SK-N-SH (cell line): ENCODE measurements around the gene LRRC8E. TPM values are rescaled to one million over a fixed set of nuclear protein-coding genes. Genes with fewer than 3 reads are reported as not detected.

ENCODE experiments used
- CTCF ChIA-PET: fragments of 300-600, 350-600 bp; formaldehyde crosslinking; extraction: SDS; loops from one replicate; lab custom pipeline; 2021; lab: Yijun Ruan, JAX
- POLR2A ChIA-PET: fragments of 350-600 bp; sonication (Branson Sonifier 250); formaldehyde crosslinking; extraction: SDS; loops from one replicate; lab custom pipeline; 2020; ENCODE audit warnings: antibody characterized with exemption, inconsistent platforms; lab: Yijun Ruan, JAX
- DNase-seq: peaks from one replicate; pipeline ENCODE4 v3.0.0; 2012
- H2AFZ ChIP-seq: fragments of 200-600 bp; sonication (generic); 2 replicates; pipeline ENCODE4 v1.8.1; 2016; ENCODE audit warnings: antibody characterized with exemption, mild to moderate bottlenecking, low read depth
- H3F3A ChIP-seq: fragments of 200-600 bp; sonication (generic); replicated peaks from 2 replicates; pipeline ENCODE3; 2016; ENCODE audit warnings: antibody characterized with exemption, mild to moderate bottlenecking; ENCODE audit not compliant: insufficient read depth
- H3K27ac ChIP-seq, 2 experiments: fragments of 200-500 bp in 1 of 2; fragments of 200-600 bp in 1 of 2; sonication (Bioruptor generic) in 1 of 2; sonication (generic), shearing (Covaris generic) in 1 of 2; 2 replicates each; pipeline versions ENCODE4 v1.5.1 to v1.6.1; 2014 to 2016; ENCODE audit warnings: low read depth in 2 of 2, inconsistent platforms in 1 of 2, low read length in 1 of 2, mild to moderate bottlenecking in 1 of 2, mixed read lengths in 1 of 2
- H3K27me3 ChIP-seq: fragments of 200-600 bp; sonication (generic), shearing (Covaris generic); 2 replicates; pipeline ENCODE4 v1.6.1; 2016; ENCODE audit warnings: mixed run types; ENCODE audit not compliant: insufficient read depth
- H3K36me3 ChIP-seq, 2 experiments: fragments of 200-500 bp in 1 of 2; fragments of 200-600 bp in 1 of 2; sonication (Bioruptor generic) in 1 of 2; sonication (generic) in 1 of 2; replicated peaks in 1 of 2; 2 replicates each; pipeline versions ENCODE3 to v1.5.1; 2014 to 2016; ENCODE audit warnings: low read length in 1 of 2, mild to moderate bottlenecking in 1 of 2; ENCODE audit not compliant: insufficient read depth in 2 of 2, control insufficient read depth in 1 of 2
- H3K4me1 ChIP-seq, 2 experiments: fragments of 200-500 bp in 1 of 2; fragments of 200-600 bp in 1 of 2; sonication (Bioruptor generic) in 1 of 2; sonication (generic), shearing (Covaris generic) in 1 of 2; 2 replicates each; pipeline versions ENCODE4 v1.5.1 to v1.6.1; 2014 to 2016; ENCODE audit warnings: low read depth in 1 of 2, low read length in 1 of 2, mixed run types in 1 of 2; ENCODE audit not compliant: insufficient read depth in 2 of 2, control insufficient read depth in 1 of 2
- H3K4me2 ChIP-seq: fragments of 200-600 bp; sonication (generic), shearing (Covaris generic); 2 replicates; pipeline ENCODE4 v1.6.1; 2017; ENCODE audit warnings: mixed run types
- H3K4me3 ChIP-seq, 2 experiments: fragments of 200-500 bp in 1 of 2; fragments of 200-600 bp in 1 of 2; sonication (Bioruptor generic) in 1 of 2; sonication (generic), shearing (Covaris generic) in 1 of 2; 2 replicates each; pipeline versions ENCODE4 v1.5.1 to v1.8.1; 2014 to 2016; ENCODE audit warnings: low read depth in 2 of 2, inconsistent platforms in 1 of 2, low read length in 1 of 2, mild to moderate bottlenecking in 1 of 2, mixed read lengths in 1 of 2, moderate library complexity in 1 of 2
- H3K79me2 ChIP-seq: fragments of 200-600 bp; sonication (generic); 2 replicates; pipeline ENCODE4 v1.8.1; 2017; ENCODE audit warnings: mild to moderate bottlenecking; ENCODE audit not compliant: insufficient read depth
- H3K9ac ChIP-seq: fragments of 200-600 bp; sonication (generic); 2 replicates; pipeline ENCODE4 v1.6.1; 2017; ENCODE audit warnings: mixed run types
- H3K9me2 ChIP-seq: fragments of 200-600 bp; sonication (generic); 2 replicates; pipeline ENCODE4 v1.6.1; 2017; ENCODE audit warnings: mixed run types
- H3K9me3 ChIP-seq: fragments of 200-600 bp; sonication (generic); 2 replicates; pipeline ENCODE4 v1.6.1; 2017; ENCODE audit warnings: mixed run types, mild to moderate bottlenecking, moderate library complexity
- H4K20me1 ChIP-seq: fragments of 200-600 bp; sonication (generic); 2 replicates; pipeline ENCODE4 v1.6.1; 2017; ENCODE audit warnings: mild to moderate bottlenecking, mixed run types; ENCODE audit not compliant: insufficient read depth
- CTCF ChIP-seq: fragments of 200-600 bp; sonication (generic); IDR thresholded peaks from 2 replicates; pipeline ENCODE4 v1.6.1; 2017; ENCODE audit warnings: antibody characterized with exemption, mild to moderate bottlenecking, moderate library complexity
- EZH2phosphoT487 ChIP-seq: fragments of 200-600 bp; sonication (generic); IDR thresholded peaks from 2 replicates; pipeline ENCODE4 v1.6.1; 2017; ENCODE audit warnings: low read depth, mixed run types, mild to moderate bottlenecking, antibody characterized with exemption, moderate library complexity, borderline replicate concordance
- MXI1 ChIP-seq: IDR thresholded peaks from 2 replicates; pipeline ENCODE4 v1.6.1; 2012; ENCODE audit warnings: mild to moderate bottlenecking, low read depth, low read length, improper control_type of control experiment
- NRF1 ChIP-seq: IDR thresholded peaks from 2 replicates; pipeline ENCODE4 v1.6.1; 2012; ENCODE audit warnings: low read depth, mild to moderate bottlenecking, low read length
- POLR2AphosphoS5 ChIP-seq: IDR thresholded peaks from 2 replicates; pipeline ENCODE4 v1.6.1; 2012; ENCODE audit warnings: low read depth, low read length
- REST ChIP-seq: IDR thresholded peaks from 2 replicates; pipeline ENCODE4 v1.6.1; 2012; ENCODE audit warnings: mild to moderate bottlenecking, low read depth, low read length, moderate library complexity
- RFX5 ChIP-seq: IDR thresholded peaks from 2 replicates; pipeline ENCODE4 v1.6.1; 2012; ENCODE audit warnings: mild to moderate bottlenecking, improper control_type of control experiment, low read length
- SMC3 ChIP-seq: IDR thresholded peaks from 2 replicates; pipeline ENCODE4 v1.6.1; 2012; ENCODE audit warnings: low read depth, low read length, improper control_type of control experiment
- TAF1 ChIP-seq: IDR thresholded peaks from 2 replicates; pipeline ENCODE4 v1.6.1; 2012; ENCODE audit warnings: low read depth, mild to moderate bottlenecking, low read length, moderate library complexity, borderline replicate concordance
- USF1 ChIP-seq: IDR thresholded peaks from 2 replicates; pipeline ENCODE4 v1.4.0; 2012; ENCODE audit warnings: low read depth, borderline replicate concordance
- USF2 ChIP-seq: fragments of 150-350 bp; IDR thresholded peaks from 2 replicates; pipeline ENCODE4 v1.6.1; 2017; ENCODE audit warnings: antibody characterized with exemption, low read length, low read depth, borderline replicate concordance
- YY1 ChIP-seq: IDR thresholded peaks from 2 replicates; pipeline ENCODE4 v1.4.0; 2012; ENCODE audit warnings: low read depth, mild to moderate bottlenecking
- WGBS: methylation state at CpG from one replicate; pipeline ENCODE4 v1.1.6; 2017; ENCODE audit warnings: low lambda C conversion rate; 5-methylcytosine and 5-hydroxymethylcytosine counted together
- polyA plus RNA-seq, 3 experiments: library from polyadenylated mRNA; depleted of rRNA; stranded (reverse); fragments of >200 nt; gene quantifications; 2 replicates each; pipeline ENCODE4 v1.2.3, GENCODE V29; 2012

Gene LRRC8E
- polyA plus RNA-seq, 1 of the 3 experiments (the other 2 are of a cell fraction) = 0.02 TPM

GRCh38 chr19:7922836-7923195, 34.5 kb downstream of the LRRC8E start:
- no peaks in the 10 kb centered on the region for H3K27me3 ChIP-seq
- H3K27ac ChIP-seq = no peak overlapping the region
- H3K9me3 ChIP-seq = no peaks in the 10 kb centered on the region
- H3K4me1 ChIP-seq = peaks cover 22 to 49% of the 10 kb centered on the region in 2 experiments; a peak in 3 of 4 replicates
- 93% methylated on average over 3 of the region's 8 CpGs for WGBS
- no peak overlapping the region for H2AFZ ChIP-seq
- H3K79me2 ChIP-seq = peaks cover 24% of the 10 kb centered on the region; the same call in 1 of the 2 replicates
- H3F3A ChIP-seq = peaks cover 8% of the 10 kb centered on the region
- CTCF ChIA-PET = interaction anchor here (0.7 to 1.9 kb wide), 5 partner anchors 18 to 70 kb away, joined by 3 to 5 read pairs (median 3); no protein-coding TSS in a partner anchor
- no peak overlapping the region for H3K4me2 ChIP-seq
- H3K9ac ChIP-seq = no peak overlapping the region
- no peaks in the 10 kb centered on the region for H3K9me2 ChIP-seq
- no peak for TF ChIP-seq REST
- no peak overlapping the region for H3K4me3 ChIP-seq
- no peak for DNase-seq
- H3K36me3 ChIP-seq = peaks cover 0 to 23% of the 10 kb centered on the region in 2 experiments
- POLR2A ChIA-PET = interaction anchor here (1.7 kb wide), 1 partner anchor 20 kb away, joined by 7 read pairs; the partner anchor contains the start of gene TIMM44
- peaks cover 33% of the 10 kb centered on the region for H4K20me1 ChIP-seq

- H3K9ac ChIP-seq = no peak overlapping the region
- H3K27ac ChIP-seq = no peak overlapping the region
- H4K20me1 ChIP-seq = peaks cover 33% of the 10 kb centered on the region
- no peak overlapping the region for H2AFZ ChIP-seq
- no peak for DNase-seq
- no peaks in the 10 kb centered on the region for H3K9me2 ChIP-seq
- CTCF ChIA-PET = interaction anchor here (0.7 to 1.9 kb wide), 11 partner anchors 16 to 235 kb away, joined by 3 to 5 read pairs (median 3); partner anchors contain the start of gene TIMM44
- H3F3A ChIP-seq = peaks cover 15% of the 10 kb centered on the region
- no peaks in the 10 kb centered on the region for H3K27me3 ChIP-seq
- peak overlapping the region; percentile 74; the same call in 1 of the 2 replicates for H3K4me2 ChIP-seq
- H3K79me2 ChIP-seq = peaks cover 24% of the 10 kb centered on the region; the same call in 1 of the 2 replicates
- H3K4me3 ChIP-seq = no peak overlapping the region
- POLR2A ChIA-PET = no interaction called here
- WGBS = 93% methylated on average over 13 of the region's 31 CpGs
- H3K4me1 ChIP-seq = peaks cover 29 to 57% of the 10 kb centered on the region in 2 experiments
- peaks cover 0 to 23% of the 10 kb centered on the region in 2 experiments for H3K36me3 ChIP-seq
- no peaks in the 10 kb centered on the region for H3K9me3 ChIP-seq
- no peak for TF ChIP-seq NRF1
- no peak for TF ChIP-seq REST
- TF ChIP-seq MXI1 = no peak
- no peak for TF ChIP-seq USF1
- TF ChIP-seq RFX5 = no peak
- no peak; the same call in 1 of the 2 replicates for TF ChIP-seq POLR2AphosphoS5
- no peak for TF ChIP-seq YY1
- no peak for TF ChIP-seq TAF1
- no peak for TF ChIP-seq SMC3
- TF ChIP-seq EZH2phosphoT487 = no peak
- no peak for TF ChIP-seq USF2
- TF ChIP-seq CTCF = no peak
These were observed 35.2 kb downstream of the LRRC8E start for GRCh38 chr19:7923295-7924191.
